Central memory CD8-positive, alpha-beta T cell (primary cell): Measurements from ENCODE around the gene MAP2K5.

Experiments
- ATAC-seq: fragments of 150-1000 bp; cut with Tn5 transposase; replicated peaks from 2 replicates; pipeline ENCODE4 v1.10.0; 2022; ENCODE audit warnings: mild to moderate bottlenecking, moderate FRiP score, moderate number of reproducible peaks; ENCODE audit not compliant: poor library complexity, severe bottlenecking; ENCODE audit errors: extremely low read depth
- DNase-seq, 2 donors: peaks; one replicate each; pipeline ENCODE4 v3.0.0; 2021; ENCODE audit warnings: low spot score in 2 of 2
- H3K27ac Mint-ChIP-seq: one replicate; pipeline ENCODE4 v1.8.0; 2022; ENCODE audit warnings: low read depth, mild to moderate bottlenecking, moderate library complexity, mixed read lengths
- H3K27me3 Mint-ChIP-seq: one replicate; pipeline ENCODE4 v1.8.0; 2022; ENCODE audit warnings: mixed read lengths
- H3K36me3 Mint-ChIP-seq: one replicate; pipeline ENCODE4 v1.8.0; 2022; ENCODE audit warnings: mild to moderate bottlenecking, moderate library complexity, mixed read lengths; ENCODE audit not compliant: insufficient read depth
- H3K4me1 Mint-ChIP-seq: one replicate; pipeline ENCODE4 v1.8.0; 2022; ENCODE audit warnings: mixed read lengths
- H3K4me3 Mint-ChIP-seq: one replicate; pipeline ENCODE4 v1.8.0; 2022; ENCODE audit warnings: mild to moderate bottlenecking, moderate library complexity, mixed read lengths
- H3K9me3 Mint-ChIP-seq: one replicate; pipeline ENCODE4 v1.8.0; 2022; ENCODE audit warnings: mixed read lengths

Gene MAP2K5

DNA sequence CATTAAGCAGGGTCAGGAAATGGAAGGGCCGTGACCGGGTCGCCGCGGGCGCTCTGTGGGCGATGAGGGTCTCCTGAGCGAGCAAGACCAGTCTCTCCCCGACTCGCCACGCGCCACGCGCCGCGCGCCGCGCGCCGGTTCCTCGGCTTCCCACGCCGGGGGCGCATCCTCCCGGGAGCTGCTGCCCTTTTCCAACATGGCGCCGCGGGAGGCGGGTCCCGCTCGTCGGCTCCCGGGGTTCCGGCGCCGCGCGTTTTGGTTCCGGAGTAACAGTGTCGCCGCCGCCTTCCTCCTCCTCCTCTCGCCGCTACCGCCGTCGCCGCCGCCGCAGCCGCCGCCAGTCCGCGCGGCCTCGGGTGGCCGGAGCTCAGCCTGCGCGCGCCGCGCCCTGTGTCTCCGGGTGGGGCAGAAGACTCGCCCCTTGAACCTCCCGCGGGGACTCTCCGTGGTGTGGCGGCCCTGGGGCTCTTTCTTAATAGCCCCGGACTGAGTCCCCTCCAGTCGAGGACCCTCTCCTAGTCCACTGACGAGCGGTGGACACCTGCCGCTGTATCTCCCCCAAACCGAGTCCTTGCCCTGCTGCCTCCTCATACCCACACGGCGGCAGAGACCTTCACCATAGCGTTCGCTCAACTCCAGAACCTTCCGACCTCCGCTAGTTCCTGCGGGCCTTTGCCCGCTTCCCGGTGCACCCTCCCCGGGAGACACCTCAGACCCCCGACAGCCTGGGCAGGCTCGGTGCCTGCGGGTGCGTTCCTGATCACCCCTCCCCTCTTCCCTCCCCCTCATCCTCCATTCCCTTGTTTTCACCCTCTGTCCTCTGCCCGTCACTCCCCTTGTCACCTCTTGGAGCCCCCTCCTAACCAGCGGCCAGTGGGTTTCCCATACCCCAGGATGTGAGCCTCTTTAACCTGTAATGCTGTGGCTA is at the start of gene MAP2K5:
TSS of gene MAP2K5 (plus strand) at position 284 of the 928 bp plus-strand sequence. CDS start at position 917, 633 bp downstream.
- Mint-ChIP-seq H3K9me3 (no peaks in the 10 kb centered on the region), H3K4me1 (peaks cover 42% of the 10 kb centered on the region), H3K36me3 (peaks cover 13% of the 10 kb centered on the region), H3K27me3 (no peaks in the 10 kb centered on the region), H3K4me3 (peak within 1 kb of the TSS; percentile 95), H3K27ac (peak within 1 kb of the TSS; percentile 99)
- peak; percentile 56 to 70 for DNase-seq
- ATAC-seq: peak; percentile 74

DNA sequence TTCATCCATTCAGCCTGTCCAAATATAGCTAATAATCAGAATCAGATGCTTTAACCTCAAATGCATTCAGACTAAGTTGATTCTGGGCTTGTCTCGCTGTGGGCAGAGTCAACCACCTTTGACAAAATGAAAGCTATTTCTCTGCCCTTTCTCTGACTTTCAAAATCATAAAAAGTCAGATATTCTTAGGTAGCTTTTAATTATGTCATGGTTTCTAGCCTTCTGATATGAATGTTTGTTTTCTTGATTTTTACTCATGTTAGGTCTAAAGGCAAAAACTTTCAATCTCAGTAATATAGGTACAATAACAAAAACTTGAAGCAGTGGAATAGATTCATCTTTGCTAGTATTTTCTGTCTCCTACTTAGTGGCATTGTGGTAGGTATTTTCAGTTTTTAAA is 46.9 kb upstream of the MAP2K5 start:
- H3K27ac Mint-ChIP-seq: no peak overlapping the region
- H3K36me3 Mint-ChIP-seq: no peaks in the 10 kb centered on the region
- H3K4me3 Mint-ChIP-seq: no peak overlapping the region
- no peaks in the 10 kb centered on the region for H3K4me1 Mint-ChIP-seq
- no peaks in the 10 kb centered on the region for H3K27me3 Mint-ChIP-seq
- DNase-seq: no peak
- ATAC-seq: no peak
- H3K9me3 Mint-ChIP-seq: no peaks in the 10 kb centered on the region

DNA sequence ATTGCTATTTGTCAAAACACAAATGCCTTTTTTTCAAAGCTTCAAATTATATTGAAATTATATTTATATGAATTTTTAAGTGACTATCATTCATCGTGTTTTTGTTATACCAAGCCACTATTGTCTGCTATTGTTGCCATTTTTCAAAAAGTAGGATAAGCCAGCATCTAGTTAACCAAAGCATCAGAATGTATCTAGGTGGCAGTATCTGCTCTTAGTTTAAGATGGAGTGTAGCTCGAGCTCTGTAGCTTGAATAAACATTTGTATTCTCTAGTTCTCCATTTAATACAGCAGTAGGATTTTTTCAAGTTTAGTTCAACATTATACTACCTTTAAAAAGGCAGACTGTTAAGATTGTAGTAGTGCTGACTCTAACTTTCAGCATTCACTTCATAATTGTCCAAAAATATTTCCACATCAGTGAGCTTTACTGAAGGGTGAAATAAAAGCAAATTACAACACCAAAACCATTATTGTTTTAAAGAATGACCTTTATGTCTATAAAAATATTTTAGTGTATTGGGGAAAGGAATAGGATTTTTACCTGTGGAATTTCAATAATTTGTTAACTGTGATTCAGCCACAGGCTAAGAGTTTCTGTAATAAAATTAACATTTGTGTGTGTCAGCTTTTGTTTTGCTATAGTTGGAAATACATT is 41.2 kb upstream of the MAP2K5 start:
- no peaks in the 10 kb centered on the region for H3K4me1 Mint-ChIP-seq
- no peaks in the 10 kb centered on the region for H3K36me3 Mint-ChIP-seq
- ATAC-seq (no peak), DNase-seq (no peak)
- H3K27ac Mint-ChIP-seq: no peak overlapping the region
- no peaks in the 10 kb centered on the region for H3K27me3 Mint-ChIP-seq
- H3K9me3 Mint-ChIP-seq: no peaks in the 10 kb centered on the region
- H3K4me3 Mint-ChIP-seq: no peak overlapping the region

DNA sequence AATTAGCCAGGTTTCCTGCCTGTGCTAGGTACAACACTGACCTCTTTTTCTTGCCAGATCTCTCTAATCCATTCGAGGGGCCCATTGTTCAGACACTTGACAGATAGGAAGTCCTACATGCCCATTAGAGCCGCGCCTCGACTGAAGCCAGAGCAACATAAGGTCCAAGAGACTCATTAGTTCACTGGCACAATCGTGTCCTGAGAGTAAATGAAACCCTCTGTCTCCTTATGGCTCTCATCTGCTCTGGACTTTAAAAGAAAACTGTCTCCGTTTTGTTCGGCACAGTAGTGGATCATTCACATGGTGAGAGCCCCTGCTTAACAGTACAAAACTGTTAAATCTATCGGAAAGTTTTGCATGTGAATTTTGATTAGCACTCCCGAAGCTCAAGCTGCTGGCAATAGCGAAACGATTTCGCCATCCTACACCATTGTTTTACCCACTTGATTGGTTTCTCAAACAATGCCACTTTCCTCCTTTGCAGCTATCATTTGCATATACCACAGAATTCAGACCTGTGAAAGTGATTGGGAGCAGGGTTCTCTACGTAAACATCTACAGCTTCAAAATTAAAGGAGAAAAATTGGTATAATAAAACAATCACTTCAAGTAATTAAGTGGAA is 40.6 kb upstream of the MAP2K5 start:
- H3K4me1 Mint-ChIP-seq: no peaks in the 10 kb centered on the region
- no peaks in the 10 kb centered on the region for H3K27me3 Mint-ChIP-seq
- H3K27ac Mint-ChIP-seq: no peak overlapping the region
- no peaks in the 10 kb centered on the region for H3K9me3 Mint-ChIP-seq
- no peak for ATAC-seq
- no peaks in the 10 kb centered on the region for H3K36me3 Mint-ChIP-seq
- no peak overlapping the region for H3K4me3 Mint-ChIP-seq
- DNase-seq: no peak

DNA sequence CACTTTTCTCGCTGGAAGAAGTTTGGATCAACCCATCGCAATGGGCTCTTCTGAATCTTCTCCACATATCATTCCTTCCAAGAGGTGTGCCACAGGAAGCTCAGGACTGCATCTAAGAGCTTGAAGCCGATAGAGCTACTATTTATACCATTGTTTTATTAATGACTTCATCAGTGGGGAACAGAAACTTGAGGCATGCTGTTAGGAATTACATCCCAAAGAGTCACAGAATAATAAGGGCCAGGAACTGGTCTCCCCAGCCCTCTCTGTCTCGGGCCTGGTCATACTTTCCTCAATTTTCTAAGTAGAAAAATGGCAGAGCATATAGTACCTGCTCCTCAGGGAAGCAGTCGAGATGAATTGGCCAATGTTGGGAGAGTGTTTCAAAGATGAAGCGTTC is 38.4 kb upstream of the MAP2K5 start:
- no peak for DNase-seq
- H3K27ac Mint-ChIP-seq: no peak overlapping the region
- ATAC-seq: no peak

DNA sequence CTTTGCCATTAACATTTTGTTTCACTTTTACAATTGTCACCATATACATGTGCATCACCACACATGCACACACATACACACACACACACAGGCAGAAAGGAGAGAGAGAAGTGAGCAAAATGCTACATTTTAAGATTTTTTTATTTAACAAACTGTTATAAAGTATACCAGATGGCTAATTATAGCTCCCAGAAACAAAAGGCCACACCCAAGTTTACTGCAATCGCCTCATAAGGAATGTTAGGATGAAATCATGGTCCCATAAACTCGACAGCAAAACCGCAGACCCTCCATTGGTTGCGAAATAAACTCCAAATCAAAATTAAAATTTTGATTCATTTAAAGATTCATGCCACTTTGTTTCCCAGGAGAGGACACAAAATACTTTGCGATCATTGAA is 37.7 kb upstream of the MAP2K5 start:
- Mint-ChIP-seq H3K27ac (no peak overlapping the region), H3K4me1 (no peaks in the 10 kb centered on the region)
- no peak for DNase-seq

More for the DNA sequence above, 38.4 kb upstream of the MAP2K5 start:
- no peaks in the 10 kb centered on the region for H3K9me3 Mint-ChIP-seq
- H3K4me1 Mint-ChIP-seq: no peaks in the 10 kb centered on the region
- H3K4me3 Mint-ChIP-seq: no peak overlapping the region
- no peaks in the 10 kb centered on the region for H3K27me3 Mint-ChIP-seq
- peaks cover 7% of the 10 kb centered on the region for H3K36me3 Mint-ChIP-seq

DNA sequence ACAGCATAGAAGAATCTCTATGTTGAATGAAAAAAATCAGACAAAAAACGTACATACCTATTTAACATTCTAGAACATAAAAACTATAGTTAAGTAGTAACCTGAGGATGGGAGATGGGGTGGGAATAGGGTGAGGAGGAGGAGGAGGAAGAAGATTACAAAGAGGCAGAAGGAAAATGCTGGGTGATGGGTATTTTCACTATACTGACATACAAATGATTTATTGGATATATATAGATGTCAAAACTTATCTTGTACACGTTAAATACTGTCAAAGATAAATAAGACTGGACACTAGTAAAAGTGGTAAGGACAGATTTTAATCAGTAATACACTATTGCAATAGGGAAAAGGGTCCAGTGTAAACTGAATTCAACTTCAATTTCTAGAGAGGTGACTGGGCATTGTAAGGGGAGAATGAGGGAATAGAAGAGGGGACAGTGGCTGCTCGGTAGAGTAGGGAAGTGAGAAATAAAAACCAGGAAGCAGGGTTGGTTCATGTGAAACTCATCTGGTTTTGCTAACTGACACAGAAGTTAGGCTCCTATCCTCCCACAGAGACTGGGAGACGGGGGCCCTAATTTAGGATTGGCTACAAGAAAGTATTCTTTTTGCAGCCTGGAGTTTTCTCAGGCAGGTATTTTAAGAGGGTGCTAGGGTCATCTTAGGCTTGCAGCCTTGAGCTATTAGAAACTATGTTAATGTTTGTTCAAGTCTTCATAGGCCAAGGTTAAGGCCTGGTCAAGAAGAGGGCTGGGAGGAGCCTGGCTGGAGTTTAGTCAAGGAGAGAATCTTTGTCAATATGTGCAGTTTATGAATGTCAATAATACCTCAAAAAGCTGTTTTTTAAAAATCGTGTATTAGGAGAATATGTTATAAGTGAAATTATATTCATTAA is 36.6 kb upstream of the MAP2K5 start:
- H3K4me3 Mint-ChIP-seq: no peak overlapping the region
- no peaks in the 10 kb centered on the region for H3K4me1 Mint-ChIP-seq
- H3K27me3 Mint-ChIP-seq: no peaks in the 10 kb centered on the region
- no peaks in the 10 kb centered on the region for H3K9me3 Mint-ChIP-seq
- no peak for DNase-seq
- H3K36me3 Mint-ChIP-seq: peaks cover 9% of the 10 kb centered on the region
- no peak for ATAC-seq
- H3K27ac Mint-ChIP-seq: peak overlapping the region; percentile 7

More for the DNA sequence above, 37.7 kb upstream of the MAP2K5 start:
- no peak for ATAC-seq
- no peaks in the 10 kb centered on the region for H3K27me3 Mint-ChIP-seq
- no peaks in the 10 kb centered on the region for H3K9me3 Mint-ChIP-seq
- peaks cover 9% of the 10 kb centered on the region for H3K36me3 Mint-ChIP-seq
- H3K4me3 Mint-ChIP-seq: no peak overlapping the region

DNA sequence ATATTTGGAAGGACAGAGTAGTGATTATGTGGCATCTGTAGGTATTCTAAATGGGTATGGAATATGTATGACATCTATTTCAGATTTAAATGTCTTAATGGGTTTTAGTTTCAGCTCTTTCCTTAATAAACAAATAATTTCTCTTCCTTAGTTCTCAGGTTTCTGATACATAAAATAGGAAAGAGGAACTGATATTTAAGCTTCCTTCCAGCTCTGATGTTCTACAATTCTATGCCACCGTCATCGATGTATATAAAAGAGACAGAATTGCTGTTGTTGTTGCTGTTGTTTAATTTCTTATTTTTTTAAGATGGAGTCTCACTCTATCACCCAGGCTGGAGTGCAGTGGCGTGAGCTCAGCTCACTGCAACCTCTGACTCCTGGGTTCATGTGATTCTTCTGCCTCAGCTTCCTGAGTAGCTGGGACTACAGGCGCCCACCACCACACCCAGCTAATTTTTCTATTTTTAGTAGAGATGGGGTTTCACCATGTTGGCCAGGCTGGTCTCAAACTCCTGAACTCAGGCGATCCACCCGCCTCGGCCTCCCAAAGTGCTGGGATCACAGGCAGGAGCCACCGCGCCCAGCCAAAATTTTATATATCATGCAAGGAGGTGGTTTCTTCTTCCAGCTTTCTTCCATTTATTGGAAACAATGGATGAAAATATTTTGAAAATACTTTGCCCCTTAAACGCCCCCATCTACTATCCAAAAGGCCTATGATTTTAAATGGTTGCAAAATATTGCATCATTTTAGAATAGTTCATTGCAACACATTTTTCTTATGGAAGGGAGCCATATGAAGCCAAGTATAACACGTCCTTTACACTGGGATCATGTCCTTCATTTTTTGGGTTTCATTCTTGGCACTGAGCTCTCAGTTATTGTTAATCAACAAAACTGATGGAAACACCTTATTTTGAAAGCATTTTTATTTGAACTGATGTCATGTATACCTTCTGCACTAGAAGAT is 35.4 kb upstream of the MAP2K5 start:
- Mint-ChIP-seq H3K27me3 (no peaks in the 10 kb centered on the region), H3K27ac (no peak overlapping the region), H3K36me3 (peaks cover 13% of the 10 kb centered on the region), H3K9me3 (no peaks in the 10 kb centered on the region), H3K4me1 (no peaks in the 10 kb centered on the region), H3K4me3 (no peak overlapping the region)
- no peak for ATAC-seq
- DNase-seq: no peak

DNA sequence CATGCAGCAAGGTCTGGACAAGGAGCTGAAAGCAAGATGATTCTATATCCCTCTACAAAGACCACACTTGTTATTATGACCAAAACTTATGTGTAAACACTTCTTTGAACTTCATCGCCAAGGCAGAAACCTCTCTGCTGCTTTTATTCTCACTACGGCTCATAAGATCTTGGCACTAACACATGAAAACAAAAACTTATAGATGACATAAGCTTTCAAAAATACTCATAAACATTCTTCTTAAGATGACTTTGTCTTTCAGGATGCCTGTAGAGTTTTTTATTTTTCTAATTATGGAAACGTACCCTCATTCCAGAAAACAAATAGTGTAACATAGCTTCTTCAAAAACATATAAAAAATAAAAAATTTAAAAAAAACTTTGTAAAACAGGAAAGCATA is 34.1 kb upstream of the MAP2K5 start:
- H3K4me1 Mint-ChIP-seq: no peaks in the 10 kb centered on the region
- no peak overlapping the region for H3K27ac Mint-ChIP-seq
- DNase-seq (no peak), ATAC-seq (no peak)
- no peaks in the 10 kb centered on the region for H3K9me3 Mint-ChIP-seq
- H3K27me3 Mint-ChIP-seq: no peaks in the 10 kb centered on the region
- H3K36me3 Mint-ChIP-seq: peaks cover 22% of the 10 kb centered on the region
- no peak overlapping the region for H3K4me3 Mint-ChIP-seq

DNA sequence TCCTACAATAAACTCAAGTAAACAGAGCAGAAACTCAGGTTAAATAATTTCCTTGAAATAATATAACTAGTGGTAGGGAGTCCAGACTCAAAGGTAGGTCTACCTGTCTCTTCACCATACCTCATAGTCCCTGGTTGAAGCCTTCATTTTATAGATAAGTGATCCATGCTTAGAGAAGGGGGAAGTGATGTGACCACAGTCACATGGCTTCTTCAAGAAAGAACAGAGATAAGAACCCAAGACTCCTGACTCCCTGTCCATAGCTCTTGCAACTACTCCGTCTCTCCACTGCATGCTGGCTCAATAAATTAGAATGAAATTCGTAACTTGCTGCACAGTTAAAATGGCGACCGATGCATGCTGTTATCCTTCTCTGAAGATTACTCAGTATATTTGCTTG is 32.6 kb upstream of the MAP2K5 start:
- DNase-seq (no peak), ATAC-seq (no peak)
- no peaks in the 10 kb centered on the region for H3K4me1 Mint-ChIP-seq
- peaks cover 25% of the 10 kb centered on the region for H3K36me3 Mint-ChIP-seq
- no peaks in the 10 kb centered on the region for H3K27me3 Mint-ChIP-seq
- H3K9me3 Mint-ChIP-seq: no peaks in the 10 kb centered on the region
- H3K27ac Mint-ChIP-seq: no peak overlapping the region
- H3K4me3 Mint-ChIP-seq: no peak overlapping the region

DNA sequence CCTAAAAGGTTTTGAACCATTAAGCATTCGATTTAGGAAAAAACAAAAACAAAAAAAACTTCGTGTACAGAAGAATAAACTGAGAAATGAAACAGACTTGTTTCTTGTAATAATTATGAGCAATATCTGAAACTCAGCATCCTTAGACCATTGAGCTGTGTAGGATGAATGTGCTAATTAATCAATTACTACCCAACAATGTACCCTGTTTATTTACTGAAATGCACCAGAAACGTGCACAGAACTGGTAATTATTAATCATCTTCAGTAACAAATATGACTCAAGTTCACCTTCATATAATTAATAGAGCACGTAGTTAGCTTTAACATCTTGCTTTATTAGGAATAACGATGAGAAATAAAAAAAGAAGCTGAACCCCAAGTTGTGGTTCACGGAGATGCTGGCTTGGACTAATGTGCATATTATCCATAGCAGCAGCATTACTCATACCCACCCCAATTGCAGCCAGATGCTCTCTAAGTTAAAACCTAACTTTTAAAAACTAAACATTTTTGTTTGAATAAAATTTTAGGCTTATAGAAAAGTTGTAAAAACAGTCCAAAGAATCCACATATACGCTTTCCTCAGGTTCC is 31.8 kb upstream of the MAP2K5 start:
- H3K27ac Mint-ChIP-seq: no peak overlapping the region
- no peak overlapping the region for H3K4me3 Mint-ChIP-seq
- H3K9me3 Mint-ChIP-seq: no peaks in the 10 kb centered on the region
- ATAC-seq: no peak
- peaks cover 25% of the 10 kb centered on the region for H3K36me3 Mint-ChIP-seq
- DNase-seq: no peak
- no peaks in the 10 kb centered on the region for H3K4me1 Mint-ChIP-seq
- no peaks in the 10 kb centered on the region for H3K27me3 Mint-ChIP-seq
